ENCODE measurements around the gene VASN. TPM values are rescaled to one million over a fixed set of nuclear protein-coding genes. Genes with fewer than 3 reads are reported as not detected.

The VASN gene
- total RNA-seq, 2 donors from 2014 or later, result not detected

GRCh38 chr16:4382795-4383357 is 11.2 kb downstream of the VASN start:
- no peak for ATAC-seq (replicated peaks in 1 of 2)
- no peak for DNase-seq
- Mint-ChIP-seq H3K27me3 (ENCODE audit: low read depth) (no peaks in the 10 kb centered on the region), H3K9me3 (no peaks in the 10 kb centered on the region), H3K27ac (no peak overlapping the region), H3K36me3 (ENCODE audit: insufficient read depth in 2 of 2) (peaks cover 0 to 1% of the 10 kb centered on the region in 2 donors), H3K4me1 (ENCODE audit: low read depth) (peaks cover 2% of the 10 kb centered on the region), H3K4me3 (no peak overlapping the region)

- peaks cover 0 to 1% of the 10 kb centered on the region in 2 donors for H3K36me3 Mint-ChIP-seq (ENCODE audit: insufficient read depth in 2 of 2)
- H3K4me1 Mint-ChIP-seq (ENCODE audit: low read depth), result no peaks in the 10 kb centered on the region
- DNase-seq (no peak), ATAC-seq (replicated peaks in 1 of 2) (no peak)
- H3K9me3 Mint-ChIP-seq, result no peaks in the 10 kb centered on the region
- no peak overlapping the region for H3K4me3 Mint-ChIP-seq
- H3K27me3 Mint-ChIP-seq (ENCODE audit: low read depth), result no peaks in the 10 kb centered on the region
- H3K27ac Mint-ChIP-seq, result no peak overlapping the region
These were observed 12.2 kb downstream of the VASN start for GRCh38 chr16:4383591-4384444.

- no peaks in the 10 kb centered on the region for H3K9me3 Mint-ChIP-seq
- peaks cover 0 to 1% of the 10 kb centered on the region in 2 donors for H3K36me3 Mint-ChIP-seq (ENCODE audit: insufficient read depth in 2 of 2)
- no peaks in the 10 kb centered on the region for H3K27me3 Mint-ChIP-seq (ENCODE audit: low read depth)
- DNase-seq, result no peak
- ATAC-seq (replicated peaks in 1 of 2), result no peak
- H3K27ac Mint-ChIP-seq, result no peak overlapping the region
- H3K4me1 Mint-ChIP-seq (ENCODE audit: low read depth), result no peaks in the 10 kb centered on the region
- no peak overlapping the region for H3K4me3 Mint-ChIP-seq
These were observed 12.9 kb downstream of the VASN start for GRCh38 chr16:4384509-4384942.

- H3K27me3 Mint-ChIP-seq (ENCODE audit: low read depth), result no peaks in the 10 kb centered on the region
- ATAC-seq (replicated peaks in 1 of 2), result no peak
These were observed 13.6 kb downstream of the VASN start for GRCh38 chr16:4385066-4385788.

GRCh38 chr16:4385789-4386450 is 14.3 kb downstream of the VASN start:
- H3K4me1 Mint-ChIP-seq (ENCODE audit: low read depth), result no peaks in the 10 kb centered on the region
- ATAC-seq (replicated peaks in 1 of 2), result no peak
- H3K27me3 Mint-ChIP-seq (ENCODE audit: low read depth), result no peaks in the 10 kb centered on the region
- H3K36me3 Mint-ChIP-seq (ENCODE audit: insufficient read depth in 2 of 2), result peaks cover 0 to 4% of the 10 kb centered on the region in 2 donors
- H3K9me3 Mint-ChIP-seq, result no peaks in the 10 kb centered on the region
- no peak for DNase-seq
- no peak overlapping the region for H3K27ac Mint-ChIP-seq
- no peak overlapping the region for H3K4me3 Mint-ChIP-seq

More at GRCh38 chr16:4385066-4385788, 13.6 kb downstream of the VASN start:
- H3K4me3 Mint-ChIP-seq, result no peak overlapping the region
- H3K36me3 Mint-ChIP-seq (ENCODE audit: insufficient read depth in 2 of 2), result peaks cover 0 to 4% of the 10 kb centered on the region in 2 donors
- DNase-seq, result no peak
- no peak overlapping the region for H3K27ac Mint-ChIP-seq
- H3K4me1 Mint-ChIP-seq (ENCODE audit: low read depth), result no peaks in the 10 kb centered on the region
- H3K9me3 Mint-ChIP-seq, result no peaks in the 10 kb centered on the region

- Mint-ChIP-seq H3K4me3 (no peak overlapping the region), H3K36me3 (ENCODE audit: insufficient read depth in 2 of 2) (peaks cover 0 to 4% of the 10 kb centered on the region in 2 donors), H3K27ac (no peak overlapping the region), H3K27me3 (ENCODE audit: low read depth) (no peaks in the 10 kb centered on the region), H3K4me1 (ENCODE audit: low read depth) (no peaks in the 10 kb centered on the region), H3K9me3 (no peaks in the 10 kb centered on the region)
- DNase-seq (no peak), ATAC-seq (replicated peaks in 1 of 2) (no peak)
These were observed 14.8 kb downstream of the VASN start for GRCh38 chr16:4386451-4386805.

GRCh38 chr16:4386951-4387565 is 15.4 kb downstream of the VASN start:
- no peak overlapping the region for H3K27ac Mint-ChIP-seq
- no peaks in the 10 kb centered on the region for H3K9me3 Mint-ChIP-seq
- no peak for ATAC-seq (replicated peaks in 1 of 2)
- H3K4me1 Mint-ChIP-seq (ENCODE audit: low read depth), result no peaks in the 10 kb centered on the region
- DNase-seq, result no peak
- no peaks in the 10 kb centered on the region for H3K27me3 Mint-ChIP-seq (ENCODE audit: low read depth)
- peaks cover 0 to 4% of the 10 kb centered on the region in 2 donors for H3K36me3 Mint-ChIP-seq (ENCODE audit: insufficient read depth in 2 of 2)
- no peak overlapping the region for H3K4me3 Mint-ChIP-seq

GRCh38 chr16:4387781-4388180 is 16.1 kb downstream of the VASN start:
- H3K9me3 Mint-ChIP-seq, result no peaks in the 10 kb centered on the region
- H3K27me3 Mint-ChIP-seq (ENCODE audit: low read depth), result no peaks in the 10 kb centered on the region
- peaks cover 0 to 4% of the 10 kb centered on the region in 2 donors for H3K36me3 Mint-ChIP-seq (ENCODE audit: insufficient read depth in 2 of 2)
- H3K4me3 Mint-ChIP-seq, result no peak overlapping the region
- ATAC-seq (replicated peaks in 1 of 2), result no peak
- no peak for DNase-seq
- H3K27ac Mint-ChIP-seq, result no peak overlapping the region
- H3K4me1 Mint-ChIP-seq (ENCODE audit: low read depth), result no peaks in the 10 kb centered on the region

- H3K4me1 Mint-ChIP-seq (ENCODE audit: low read depth), result no peaks in the 10 kb centered on the region
- H3K9me3 Mint-ChIP-seq, result no peaks in the 10 kb centered on the region
- no peak overlapping the region for H3K27ac Mint-ChIP-seq
- H3K36me3 Mint-ChIP-seq (ENCODE audit: insufficient read depth in 2 of 2), result peaks cover 0 to 3% of the 10 kb centered on the region in 2 donors
- DNase-seq, result no peak
- no peak for ATAC-seq (replicated peaks in 1 of 2)
- no peaks in the 10 kb centered on the region for H3K27me3 Mint-ChIP-seq (ENCODE audit: low read depth)
- H3K4me3 Mint-ChIP-seq, result no peak overlapping the region
These were observed 16.8 kb downstream of the VASN start for GRCh38 chr16:4388271-4389021.

GRCh38 chr16:4389051-4389955 is 17.7 kb downstream of the VASN start:
- no peak overlapping the region for H3K4me3 Mint-ChIP-seq
- H3K36me3 Mint-ChIP-seq (ENCODE audit: insufficient read depth in 2 of 2), result peaks cover 0 to 3% of the 10 kb centered on the region in 2 donors
- DNase-seq, result no peak
- no peaks in the 10 kb centered on the region for H3K4me1 Mint-ChIP-seq (ENCODE audit: low read depth)
- no peaks in the 10 kb centered on the region for H3K9me3 Mint-ChIP-seq
- ATAC-seq (replicated peaks in 1 of 2), result no peak
- no peak overlapping the region for H3K27ac Mint-ChIP-seq
- no peaks in the 10 kb centered on the region for H3K27me3 Mint-ChIP-seq (ENCODE audit: low read depth)

All from activated T-cell treated with anti-CD3 and anti-CD28 coated beads, Interleukin-2, amount 50 U/mL, for 72 hours (primary cell).